ENCODE measurements around the gene MRPL36.
"Not testable (repeated sequence)": the region's sequence is repeated elsewhere in the genome, so short reads cannot be mapped to it uniquely, and the experiment has no call there.

The MRPL36 gene

GRCh38 chr5:1795506-1795905 lies 4.1 kb downstream of the MRPL36 start:
- DNase-seq: no peak

GRCh38 chr5:1794901-1795290 lies 4.7 kb downstream of the MRPL36 start:
- no peak for DNase-seq

- DNase-seq: no peak
Observed at GRCh38 chr5:1793966-1794900, 5.4 kb downstream of the MRPL36 start.

GRCh38 chr5:1793301-1793740 lies 6.3 kb downstream of the MRPL36 start:
- no peak for DNase-seq

- DNase-seq: peak; percentile 68
Observed at GRCh38 chr5:1792842-1793266, 6.8 kb downstream of the MRPL36 start.

- DNase-seq: no peak
Observed at GRCh38 chr5:1791176-1791575, 8.5 kb downstream of the MRPL36 start.

- DNase-seq: no peak
Observed at GRCh38 chr5:1789834-1790471, 9.7 kb downstream of the MRPL36 start.

- DNase-seq: not testable (repeated sequence)
Observed at GRCh38 chr5:1789438-1789833, 10.2 kb downstream of the MRPL36 start.

- no peak for DNase-seq
Observed at GRCh38 chr5:1788828-1789227, 10.8 kb downstream of the MRPL36 start.

- no peak for DNase-seq
Observed at GRCh38 chr5:1788200-1788599, 11.4 kb downstream of the MRPL36 start.

GRCh38 chr5:1787472-1788047 lies 12.1 kb downstream of the MRPL36 start:
- no peak for DNase-seq

GRCh38 chr5:1786621-1787471 lies 12.8 kb downstream of the MRPL36 start:
- no peak for DNase-seq

- DNase-seq: no peak
Observed at GRCh38 chr5:1785984-1786383, 13.7 kb downstream of the MRPL36 start.

- DNase-seq: no peak
Observed at GRCh38 chr5:1785062-1785461, 14.6 kb downstream of the MRPL36 start.

- DNase-seq: no peak
Observed at GRCh38 chr5:1784197-1785050, 15.2 kb downstream of the MRPL36 start.

GRCh38 chr5:1783216-1783554 lies 16.5 kb downstream of the MRPL36 start:
- no peak for DNase-seq

- no peak for DNase-seq
Observed at GRCh38 chr5:1782385-1783215, 17.0 kb downstream of the MRPL36 start.

- DNase-seq: no peak
Observed at GRCh38 chr5:1781726-1782384, 17.8 kb downstream of the MRPL36 start.

- no peak for DNase-seq
Observed at GRCh38 chr5:1781107-1781506, 18.5 kb downstream of the MRPL36 start.

GRCh38 chr5:1780614-1780930 lies 19.1 kb downstream of the MRPL36 start:
- no peak for DNase-seq
